ENCODE data around the gene LDLRAD1. TPM values are rescaled to one million over a fixed set of nuclear protein-coding genes. Genes with fewer than 3 reads are reported as not detected.
A peak's percentile ranks its signal among the peaks of the same experiment; 100 is the strongest.
"Not testable (repeated sequence)": the region's sequence is repeated elsewhere in the genome, so short reads cannot be mapped to it uniquely, and the experiment has no call there.

Gene LDLRAD1
- polyA plus RNA-seq: 0.51 TPM
- long read RNA-seq, donor 1: 0 reads
- long read RNA-seq, donor 2: 0 reads
- long read RNA-seq, donor 3: 0 reads
- long read RNA-seq, donor 4: 0 reads
- long read RNA-seq, donor 5: 0 reads
- long read RNA-seq, donor 6: 0 reads
- long read RNA-seq, donor 7: 0 reads
- long read RNA-seq, donor 8: 0 reads
- long read RNA-seq, donor 9: 0 reads
- long read RNA-seq, donor 10: 0 reads
- long read RNA-seq, donor 11: 0 reads

GRCh38 chr1:54017979-54018378 lies at the start of gene LDLRAD1:
TSS of gene LDLRAD1 (minus strand) at chr1:54018186. CDS start at chr1:54018112, 74 bp downstream.
- DNase-seq: peak; percentile 75 to 85
- H3K36me3 ChIP-seq (ENCODE audit: control insufficient read depth, insufficient read depth, low read length): no peaks in the 10 kb centered on the region
- peak within 1 kb of the TSS; percentile 21 for H3K27ac ChIP-seq (ENCODE audit: low read length)
- H3K27me3 ChIP-seq (ENCODE audit: control insufficient read depth, insufficient read depth, low read length): no peaks in the 10 kb centered on the region
- no CpG with 5 or more reads among the region's 6 CpGs for WGBS (ENCODE audit: insufficient coverage, low lambda C conversion rate)
- H3K4me3 ChIP-seq (ENCODE audit: low read length): no peak within 1 kb of the TSS
- peaks cover 35% of the 10 kb centered on the region for H3K4me1 ChIP-seq (ENCODE audit: control insufficient read depth, insufficient read depth, low read length)
- no peaks in the 10 kb centered on the region for H3K9me3 ChIP-seq (ENCODE audit: control insufficient read depth, low read depth, low read length)

- Histone ChIP-seq H3K36me3 (ENCODE audit: control insufficient read depth, insufficient read depth, low read length) (no peaks in the 10 kb centered on the region), H3K27me3 (ENCODE audit: control insufficient read depth, insufficient read depth, low read length) (no peaks in the 10 kb centered on the region), H3K9me3 (ENCODE audit: control insufficient read depth, low read depth, low read length) (no peaks in the 10 kb centered on the region), H3K4me3 (ENCODE audit: low read length) (no peak overlapping the region), H3K4me1 (ENCODE audit: control insufficient read depth, insufficient read depth, low read length) (no peaks in the 10 kb centered on the region), H3K27ac (ENCODE audit: low read length) (no peak overlapping the region)
- 100% methylated on average over 2 of the region's 5 CpGs for WGBS (ENCODE audit: insufficient coverage, low lambda C conversion rate)
- DNase-seq: no peak
These were observed 46.3 kb upstream of the LDLRAD1 start for GRCh38 chr1:54064299-54064698.

DNA sequence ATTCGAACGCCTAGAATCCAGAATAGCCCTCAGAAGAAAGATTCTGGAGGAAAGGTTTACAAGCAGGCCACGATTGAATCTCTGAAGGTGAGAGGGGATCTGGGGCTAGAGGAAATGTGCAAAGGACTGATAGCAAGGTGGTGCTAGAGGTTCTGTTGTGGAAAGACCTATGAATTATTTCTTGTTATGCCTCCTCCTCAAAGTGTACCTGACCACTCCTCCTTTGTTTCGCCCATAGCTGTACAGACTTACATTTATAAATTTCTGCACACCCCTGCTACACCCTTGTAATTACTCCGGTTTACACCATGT lies 36.4 kb upstream of the LDLRAD1 start:
- H3K27me3 ChIP-seq (ENCODE audit: control insufficient read depth, insufficient read depth, low read length): no peaks in the 10 kb centered on the region
- peak overlapping the region; percentile 90 for H3K4me3 ChIP-seq (ENCODE audit: low read length)
- DNase-seq: peak in 1 of 2 donors; percentile 26
- peaks cover 7% of the 10 kb centered on the region for H3K4me1 ChIP-seq (ENCODE audit: control insufficient read depth, insufficient read depth, low read length)
- 66% methylated on average over 2 of the region's 5 CpGs for WGBS (ENCODE audit: insufficient coverage, low lambda C conversion rate)
- no peaks in the 10 kb centered on the region for H3K9me3 ChIP-seq (ENCODE audit: control insufficient read depth, low read depth, low read length)
- no peak overlapping the region for H3K27ac ChIP-seq (ENCODE audit: low read length)
- H3K36me3 ChIP-seq (ENCODE audit: control insufficient read depth, insufficient read depth, low read length): no peaks in the 10 kb centered on the region

DNA sequence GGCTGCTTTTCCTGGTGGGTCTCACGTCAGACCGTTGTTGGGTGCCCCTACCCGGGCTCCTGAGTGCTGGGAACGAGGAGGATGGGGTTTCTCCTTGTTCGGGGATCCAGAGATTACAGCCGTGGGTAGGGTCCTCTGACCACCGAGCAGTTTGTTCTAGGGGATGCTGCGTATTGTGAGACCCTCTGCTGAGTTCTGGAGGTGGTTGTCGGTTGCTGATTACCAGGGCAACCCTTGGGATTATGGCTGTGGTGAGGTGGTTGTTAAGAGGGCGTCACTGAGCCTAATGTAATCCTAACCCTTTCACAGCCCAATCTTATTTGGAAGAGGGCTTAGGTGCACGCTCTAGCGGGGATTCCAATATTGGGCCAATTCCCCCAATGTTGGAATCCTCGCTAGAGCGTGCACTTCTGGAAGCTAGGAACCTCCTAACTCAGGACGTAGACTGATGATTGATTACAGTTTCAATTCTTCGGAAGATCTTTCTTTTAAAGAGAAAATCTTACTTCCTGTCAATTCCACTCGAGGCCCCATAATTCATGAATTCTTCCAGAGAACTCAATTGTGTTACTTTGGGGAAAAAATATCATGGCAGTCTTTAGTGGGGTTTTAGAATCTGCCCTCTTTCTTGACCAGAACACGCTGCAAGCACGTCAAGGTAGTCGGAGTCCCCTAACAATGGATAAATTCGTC lies 35.9 kb upstream of the LDLRAD1 start:
- WGBS (ENCODE audit: insufficient coverage, low lambda C conversion rate): no CpG with 5 or more reads among the region's 21 CpGs
- DNase-seq: no peak
- H3K36me3 ChIP-seq (ENCODE audit: control insufficient read depth, insufficient read depth, low read length): no peaks in the 10 kb centered on the region
- peak overlapping the region; percentile 90 for H3K4me3 ChIP-seq (ENCODE audit: low read length)
- H3K27me3 ChIP-seq (ENCODE audit: control insufficient read depth, insufficient read depth, low read length): no peaks in the 10 kb centered on the region
- H3K4me1 ChIP-seq (ENCODE audit: control insufficient read depth, insufficient read depth, low read length): peaks cover 7% of the 10 kb centered on the region
- H3K9me3 ChIP-seq (ENCODE audit: control insufficient read depth, low read depth, low read length): no peaks in the 10 kb centered on the region
- H3K27ac ChIP-seq (ENCODE audit: low read length): peak overlapping the region; percentile 96

DNA sequence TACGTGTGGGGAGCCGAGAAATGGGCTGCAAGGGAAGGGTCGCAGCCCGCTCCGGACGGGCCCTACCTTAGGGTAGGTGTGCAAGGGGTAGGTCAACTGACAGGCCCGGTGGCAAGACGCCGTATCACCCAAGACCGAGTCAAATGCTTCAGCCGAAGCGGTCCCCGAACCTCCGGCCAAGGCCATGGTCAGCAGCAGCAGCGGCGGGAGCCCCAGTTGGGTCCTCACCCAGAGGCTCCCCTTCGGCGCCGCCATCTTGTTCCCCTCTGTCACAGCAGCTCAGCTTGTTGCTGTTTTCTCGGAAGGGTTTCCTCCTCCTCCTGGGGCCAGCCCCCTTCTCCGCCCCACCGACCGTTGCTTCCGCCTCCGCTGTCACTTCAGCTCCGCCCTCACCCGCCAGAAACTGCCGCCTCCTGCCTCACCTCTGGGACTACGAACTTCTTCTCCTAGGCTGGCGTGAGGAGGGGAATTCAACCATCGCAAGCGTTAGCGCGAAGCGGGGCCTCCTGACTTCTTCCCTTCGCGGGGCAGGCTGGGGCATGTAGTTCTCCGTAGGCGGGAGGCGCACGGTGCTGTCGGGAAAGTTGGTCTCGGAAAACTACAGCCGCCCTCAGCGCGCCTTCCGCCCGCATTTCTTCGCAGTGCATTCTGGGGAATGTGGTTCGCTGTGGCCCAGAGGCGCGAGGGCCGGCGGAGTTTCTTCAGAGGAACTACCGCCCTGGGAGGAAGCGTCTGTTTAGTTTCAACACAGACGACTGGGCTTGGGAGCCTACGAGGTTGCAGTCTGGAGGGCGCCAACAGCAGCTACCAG lies 35.2 kb upstream of the LDLRAD1 start, which contains the start of the genes TCEANC2 and TMEM59:
TSS of gene TCEANC2 (plus strand) at position 675 of the 811 bp plus-strand sequence. CDS start 815 bp downstream, outside the sequence.
TSS of gene TMEM59 (minus strand) at position 271 of the 811 bp plus-strand sequence. CDS start at position 255, 16 bp downstream.
- H3K27ac ChIP-seq (ENCODE audit: low read length): peak within 1 kb of the TSS; percentile 96
- H3K4me1 ChIP-seq (ENCODE audit: control insufficient read depth, insufficient read depth, low read length): peaks cover 10% of the 10 kb centered on the region
- H3K9me3 ChIP-seq (ENCODE audit: control insufficient read depth, low read depth, low read length): no peaks in the 10 kb centered on the region
- no CpG with 5 or more reads among the region's 59 CpGs for WGBS (ENCODE audit: insufficient coverage, low lambda C conversion rate)
- peak within 1 kb of the TSS; percentile 90 for H3K4me3 ChIP-seq (ENCODE audit: low read length)
- DNase-seq: peak; percentile 99 to 100
- no peaks in the 10 kb centered on the region for H3K36me3 ChIP-seq (ENCODE audit: control insufficient read depth, insufficient read depth, low read length)
- H3K27me3 ChIP-seq (ENCODE audit: control insufficient read depth, insufficient read depth, low read length): no peaks in the 10 kb centered on the region

GRCh38 chr1:54052431-54052933 lies 34.5 kb upstream of the LDLRAD1 start:
- Histone ChIP-seq H3K4me1 (ENCODE audit: control insufficient read depth, insufficient read depth, low read length) (peaks cover 10% of the 10 kb centered on the region), H3K36me3 (ENCODE audit: control insufficient read depth, insufficient read depth, low read length) (no peaks in the 10 kb centered on the region), H3K27ac (ENCODE audit: low read length) (peak overlapping the region; percentile 96), H3K27me3 (ENCODE audit: control insufficient read depth, insufficient read depth, low read length) (no peaks in the 10 kb centered on the region), H3K9me3 (ENCODE audit: control insufficient read depth, low read depth, low read length) (no peaks in the 10 kb centered on the region), H3K4me3 (ENCODE audit: low read length) (peak overlapping the region; percentile 90)
- no CpG with 5 or more reads among the region's 23 CpGs for WGBS (ENCODE audit: insufficient coverage, low lambda C conversion rate)
- DNase-seq: peak; percentile 42 to 75

GRCh38 chr1:54051933-54052430 lies 34.0 kb upstream of the LDLRAD1 start:
- peak overlapping the region; percentile 96 for H3K27ac ChIP-seq (ENCODE audit: low read length)
- H3K4me1 ChIP-seq (ENCODE audit: control insufficient read depth, insufficient read depth, low read length): peaks cover 10% of the 10 kb centered on the region
- peak overlapping the region; percentile 90 for H3K4me3 ChIP-seq (ENCODE audit: low read length)
- DNase-seq: no peak
- no peaks in the 10 kb centered on the region for H3K9me3 ChIP-seq (ENCODE audit: control insufficient read depth, low read depth, low read length)
- 0% methylated on average over 2 of the region's 8 CpGs for WGBS (ENCODE audit: insufficient coverage, low lambda C conversion rate)
- H3K36me3 ChIP-seq (ENCODE audit: control insufficient read depth, insufficient read depth, low read length): no peaks in the 10 kb centered on the region
- no peaks in the 10 kb centered on the region for H3K27me3 ChIP-seq (ENCODE audit: control insufficient read depth, insufficient read depth, low read length)

- WGBS (ENCODE audit: insufficient coverage, low lambda C conversion rate): no CpG with 5 or more reads among the region's 12 CpGs
- not testable (repeated sequence) for H3K27me3 ChIP-seq (ENCODE audit: control insufficient read depth, insufficient read depth, low read length)
- H3K4me1 ChIP-seq (ENCODE audit: control insufficient read depth, insufficient read depth, low read length): peaks cover 10% of the 10 kb centered on the region
These were observed 32.4 kb upstream of the LDLRAD1 start for GRCh38 chr1:54050435-54050834.

GRCh38 chr1:54047384-54048305 lies 29.7 kb upstream of the LDLRAD1 start:
- peaks cover 9% of the 10 kb centered on the region for H3K36me3 ChIP-seq (ENCODE audit: control insufficient read depth, insufficient read depth, low read length)
- no peak overlapping the region for H3K4me3 ChIP-seq (ENCODE audit: low read length)
- 87% methylated on average over 3 of the region's 5 CpGs for WGBS (ENCODE audit: insufficient coverage, low lambda C conversion rate)
- H3K9me3 ChIP-seq (ENCODE audit: control insufficient read depth, low read depth, low read length): no peaks in the 10 kb centered on the region
- no peak for DNase-seq
- peaks cover 4% of the 10 kb centered on the region for H3K4me1 ChIP-seq (ENCODE audit: control insufficient read depth, insufficient read depth, low read length)
- H3K27ac ChIP-seq (ENCODE audit: low read length): no peak overlapping the region
- H3K27me3 ChIP-seq (ENCODE audit: control insufficient read depth, insufficient read depth, low read length): no peaks in the 10 kb centered on the region

More at GRCh38 chr1:54050435-54050834, 32.4 kb upstream of the LDLRAD1 start:
- not testable (repeated sequence) for H3K4me3 ChIP-seq (ENCODE audit: low read length); DNase-seq; H3K36me3 ChIP-seq (ENCODE audit: control insufficient read depth, insufficient read depth, low read length); H3K9me3 ChIP-seq (ENCODE audit: control insufficient read depth, low read depth, low read length); H3K27ac ChIP-seq (ENCODE audit: low read length)

All from large intestine (tissue), 12 donors.